ENCODE results near the gene SORT1.
A peak's percentile ranks its signal among the peaks of the same experiment; 100 is the strongest.
"Not testable (repeated sequence)": the region's sequence is repeated elsewhere in the genome, so short reads cannot be mapped to it uniquely, and the experiment has no call there.

The SORT1 gene

GRCh38 chr1:109298666-109299557 is 98.8 kb downstream of the SORT1 start:
- DNase-seq (ENCODE audit: low read depth) = no peak

GRCh38 chr1:109296782-109297181 is 100.9 kb downstream of the SORT1 start:
- no peak for DNase-seq (ENCODE audit: low read depth)

- DNase-seq (ENCODE audit: low read depth) = no peak
Observed at GRCh38 chr1:109295712-109296415, 101.9 kb downstream of the SORT1 start.

- no peak for DNase-seq (ENCODE audit: low read depth)
Observed at GRCh38 chr1:109294481-109294880, 103.2 kb downstream of the SORT1 start.

- no peak for DNase-seq (ENCODE audit: low read depth)
Observed at GRCh38 chr1:109293026-109293425, 104.7 kb downstream of the SORT1 start.

- no peak for DNase-seq (ENCODE audit: low read depth)
Observed at GRCh38 chr1:109292364-109292763, 105.4 kb downstream of the SORT1 start.

- DNase-seq (ENCODE audit: low read depth) = no peak
Observed at GRCh38 chr1:109290998-109291397, 106.7 kb downstream of the SORT1 start.

GRCh38 chr1:109290137-109290536 is 107.6 kb downstream of the SORT1 start:
- DNase-seq (ENCODE audit: low read depth) = no peak

- not testable (repeated sequence) for DNase-seq (ENCODE audit: low read depth)
Observed at GRCh38 chr1:109286762-109287161, 111.0 kb downstream of the SORT1 start.

GRCh38 chr1:109283748-109284600 is 113.7 kb downstream of the SORT1 start:
- no peak for DNase-seq (ENCODE audit: low read depth)

GRCh38 chr1:109282952-109283747 is 114.6 kb downstream of the SORT1 start, which contains the start of gene PSRC1:
TSS of gene PSRC1 (minus strand) at chr1:109283145.
- DNase-seq (ENCODE audit: low read depth) = peak; percentile 81

- no peak for DNase-seq (ENCODE audit: low read depth)
Observed at GRCh38 chr1:109282497-109282951, 115.2 kb downstream of the SORT1 start.

GRCh38 chr1:109281680-109282496 is 115.8 kb downstream of the SORT1 start:
- DNase-seq (ENCODE audit: low read depth) = no peak

GRCh38 chr1:109280862-109281261 is 116.9 kb downstream of the SORT1 start:
- DNase-seq (ENCODE audit: low read depth) = no peak

GRCh38 chr1:109279615-109280278 is 118.0 kb downstream of the SORT1 start:
- no peak for DNase-seq (ENCODE audit: low read depth)

- no peak for DNase-seq (ENCODE audit: low read depth)
Observed at GRCh38 chr1:109277434-109278204, 120.1 kb downstream of the SORT1 start.

GRCh38 chr1:109275706-109276345 is 121.9 kb downstream of the SORT1 start:
- DNase-seq (ENCODE audit: low read depth) = no peak
